ENCODE measurements around the gene HNRNPUL1.

HNRNPUL1 gene

GRCh38 chr19:41233748-41234240, 30.4 kb upstream of the HNRNPUL1 start:
- H3K4me3 ChIP-seq (ENCODE audit: low read depth, low read length): no peak overlapping the region
- TF ChIP-seq CTCF (IDR thresholded peaks at IDR 0.05; ENCODE audit: low read depth, low read length, missing control alignments): no peak
- in situ Hi-C loops (cut with HindIII; ENCODE audit: low sequenced_read_pairs): no loop called here
- DNase-seq (ENCODE audit: low read depth): no peak

- TF ChIP-seq CTCF (IDR thresholded peaks at IDR 0.05; ENCODE audit: low read depth, low read length, missing control alignments): no peak
- DNase-seq (ENCODE audit: low read depth): no peak
- in situ Hi-C loops (cut with HindIII; ENCODE audit: low sequenced_read_pairs): no loop called here
- no peak overlapping the region for H3K4me3 ChIP-seq (ENCODE audit: low read depth, low read length)
Observed at GRCh38 chr19:41234512-41235168, 29.5 kb upstream of the HNRNPUL1 start.

- DNase-seq (ENCODE audit: low read depth): no peak
- in situ Hi-C loops (cut with HindIII; ENCODE audit: low sequenced_read_pairs): no loop called here
- TF ChIP-seq CTCF (IDR thresholded peaks at IDR 0.05; ENCODE audit: low read depth, low read length, missing control alignments): no peak
- H3K4me3 ChIP-seq (ENCODE audit: low read depth, low read length): no peak overlapping the region
Observed at GRCh38 chr19:41235480-41235879, 28.7 kb upstream of the HNRNPUL1 start.

GRCh38 chr19:41238244-41238643, 25.9 kb upstream of the HNRNPUL1 start:
- in situ Hi-C loops (cut with HindIII; ENCODE audit: low sequenced_read_pairs): no loop called here
- no peak for TF ChIP-seq CTCF (IDR thresholded peaks at IDR 0.05; ENCODE audit: low read depth, low read length, missing control alignments)
- no peak for DNase-seq (ENCODE audit: low read depth)
- no peak overlapping the region for H3K4me3 ChIP-seq (ENCODE audit: low read depth, low read length)

- H3K4me3 ChIP-seq (ENCODE audit: low read depth, low read length): no peak overlapping the region
- in situ Hi-C loops (cut with HindIII; ENCODE audit: low sequenced_read_pairs): no loop called here
- DNase-seq (ENCODE audit: low read depth): no peak
- no peak for TF ChIP-seq CTCF (IDR thresholded peaks at IDR 0.05; ENCODE audit: low read depth, low read length, missing control alignments)
Observed at GRCh38 chr19:41239363-41239762, 24.8 kb upstream of the HNRNPUL1 start.

- in situ Hi-C loops (cut with HindIII; ENCODE audit: low sequenced_read_pairs): no loop called here
- H3K4me3 ChIP-seq (ENCODE audit: low read depth, low read length): no peak overlapping the region
- TF ChIP-seq CTCF (IDR thresholded peaks at IDR 0.05; ENCODE audit: low read depth, low read length, missing control alignments): no peak
- no peak for DNase-seq (ENCODE audit: low read depth)
Observed at GRCh38 chr19:41239961-41240574, 24.1 kb upstream of the HNRNPUL1 start.

All from astrocyte of the cerebellum (primary cell).